ENCODE results near the gene RASSF5.

DNA sequence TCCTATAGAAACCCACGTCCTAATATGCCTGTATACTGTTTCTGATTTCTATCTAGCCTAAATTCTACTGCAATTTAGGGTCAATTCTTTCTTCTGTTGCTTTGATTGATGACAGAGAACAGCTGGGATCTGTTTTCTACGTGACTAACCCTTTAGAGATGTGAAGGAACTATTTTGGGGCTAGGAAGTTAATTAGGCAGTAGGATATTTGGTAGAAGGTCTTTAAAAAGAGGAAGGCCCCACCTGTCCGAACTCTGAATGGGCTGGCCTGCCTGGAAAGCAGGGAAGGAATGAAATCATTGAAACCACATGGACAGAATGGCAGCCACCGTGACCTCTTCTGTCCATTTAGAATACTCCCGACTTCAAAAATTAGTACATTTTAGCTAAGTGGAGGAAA, 83.9 kb downstream of the RASSF5 start:
- TF ChIP-seq CTCF (IDR thresholded peaks at IDR 0.05; ENCODE audit: low read depth, low read length, missing input control) (no peak), EGR1 (IDR thresholded peaks at IDR 0.05; ENCODE audit: low read depth in 2 of 2) (no peak)
